ENCODE results near the gene SSNA1.

Gene SSNA1

GRCh38 chr9:137187386-137187785 is 1.1 kb upstream of the SSNA1 start:
- Histone ChIP-seq H3K4me3 (ENCODE audit: low read length) (peak overlapping the region; percentile 95; the same call in 1 of the 2 replicates), H3K27ac (ENCODE audit: low read length) (no peak overlapping the region), H3K4me1 (ENCODE audit: control insufficient read depth, insufficient read depth, low read length) (peaks cover 6% of the 10 kb centered on the region; the same call in 1 of the 2 replicates), H3K27me3 (ENCODE audit: control insufficient read depth, insufficient read depth, low read length) (no peaks in the 10 kb centered on the region), H3K9me3 (ENCODE audit: control insufficient read depth, insufficient read depth, low read length) (no peaks in the 10 kb centered on the region), H3K36me3 (ENCODE audit: control insufficient read depth, insufficient read depth, low read length) (peaks cover 22% of the 10 kb centered on the region)
- no peak for DNase-seq (ENCODE audit: low read depth, low spot score)
- no CpG with 5 or more reads among the region's 15 CpGs for WGBS (ENCODE audit: insufficient coverage, insufficient read length)

- H3K9me3 ChIP-seq (ENCODE audit: control insufficient read depth, insufficient read depth, low read length): no peaks in the 10 kb centered on the region
- no CpG with 5 or more reads among the region's 31 CpGs for WGBS (ENCODE audit: insufficient coverage, insufficient read length)
- no peak for DNase-seq (ENCODE audit: low read depth, low spot score)
- H3K4me1 ChIP-seq (ENCODE audit: control insufficient read depth, insufficient read depth, low read length): peaks cover 6% of the 10 kb centered on the region; the same call in 1 of the 2 replicates
- H3K36me3 ChIP-seq (ENCODE audit: control insufficient read depth, insufficient read depth, low read length): peaks cover 16% of the 10 kb centered on the region
- H3K27me3 ChIP-seq (ENCODE audit: control insufficient read depth, insufficient read depth, low read length): no peaks in the 10 kb centered on the region
- no peak overlapping the region for H3K27ac ChIP-seq (ENCODE audit: low read length)
- H3K4me3 ChIP-seq (ENCODE audit: low read length): peak overlapping the region; percentile 95
Measured at GRCh38 chr9:137188086-137188489, 388 bp upstream of the SSNA1 start.

- H3K27me3 ChIP-seq (ENCODE audit: control insufficient read depth, insufficient read depth, low read length): no peaks in the 10 kb centered on the region
- DNase-seq (ENCODE audit: low read depth, low spot score): no peak
- no peak overlapping the region for H3K27ac ChIP-seq (ENCODE audit: low read length)
- H3K9me3 ChIP-seq (ENCODE audit: control insufficient read depth, insufficient read depth, low read length): no peaks in the 10 kb centered on the region
- H3K4me1 ChIP-seq (ENCODE audit: control insufficient read depth, insufficient read depth, low read length): peaks cover 6% of the 10 kb centered on the region
- H3K36me3 ChIP-seq (ENCODE audit: control insufficient read depth, insufficient read depth, low read length): peaks cover 9% of the 10 kb centered on the region; the same call in 1 of the 2 replicates
- peak overlapping the region; percentile 95; the same call in 1 of the 2 replicates for H3K4me3 ChIP-seq (ENCODE audit: low read length)
- no CpG with 5 or more reads among the region's 23 CpGs for WGBS (ENCODE audit: insufficient coverage, insufficient read length)
Measured at GRCh38 chr9:137189297-137190295, 1.1 kb downstream of the SSNA1 start.

GRCh38 chr9:137190315-137190856 is 1.9 kb downstream of the SSNA1 start:
- no peak for DNase-seq (ENCODE audit: low read depth, low spot score)
- no peak overlapping the region for H3K4me3 ChIP-seq (ENCODE audit: low read length)
- H3K4me1 ChIP-seq (ENCODE audit: control insufficient read depth, insufficient read depth, low read length): peaks cover 7% of the 10 kb centered on the region
- no peak overlapping the region for H3K27ac ChIP-seq (ENCODE audit: low read length)
- H3K9me3 ChIP-seq (ENCODE audit: control insufficient read depth, insufficient read depth, low read length): no peaks in the 10 kb centered on the region
- H3K27me3 ChIP-seq (ENCODE audit: control insufficient read depth, insufficient read depth, low read length): no peaks in the 10 kb centered on the region
- H3K36me3 ChIP-seq (ENCODE audit: control insufficient read depth, insufficient read depth, low read length): 0 out of 2 replicates have a peak, but pooled peaks cover 3% of the 10 kb centered on the region
- no CpG with 5 or more reads among the region's 9 CpGs for WGBS (ENCODE audit: insufficient coverage, insufficient read length)

- H3K4me3 ChIP-seq (ENCODE audit: low read length): no peak overlapping the region
- H3K36me3 ChIP-seq (ENCODE audit: control insufficient read depth, insufficient read depth, low read length): 0 out of 2 replicates have a peak, but pooled peaks cover 3% of the 10 kb centered on the region
- H3K27ac ChIP-seq (ENCODE audit: low read length): no peak overlapping the region
- H3K27me3 ChIP-seq (ENCODE audit: control insufficient read depth, insufficient read depth, low read length): no peaks in the 10 kb centered on the region
- H3K4me1 ChIP-seq (ENCODE audit: control insufficient read depth, insufficient read depth, low read length): peaks cover 7% of the 10 kb centered on the region
- no CpG with 5 or more reads among the region's 3 CpGs for WGBS (ENCODE audit: insufficient coverage, insufficient read length)
- no peak for DNase-seq (ENCODE audit: low read depth, low spot score)
- H3K9me3 ChIP-seq (ENCODE audit: control insufficient read depth, insufficient read depth, low read length): no peaks in the 10 kb centered on the region
Measured at GRCh38 chr9:137191245-137191644, 2.8 kb downstream of the SSNA1 start.

- Histone ChIP-seq H3K9me3 (ENCODE audit: control insufficient read depth, insufficient read depth, low read length) (no peaks in the 10 kb centered on the region), H3K4me3 (ENCODE audit: low read length) (no peak overlapping the region), H3K27me3 (ENCODE audit: control insufficient read depth, insufficient read depth, low read length) (no peaks in the 10 kb centered on the region), H3K36me3 (ENCODE audit: control insufficient read depth, insufficient read depth, low read length) (peaks cover 5% of the 10 kb centered on the region; the same call in 1 of the 2 replicates), H3K27ac (ENCODE audit: low read length) (no peak overlapping the region), H3K4me1 (ENCODE audit: control insufficient read depth, insufficient read depth, low read length) (peaks cover 7% of the 10 kb centered on the region)
- WGBS (ENCODE audit: insufficient coverage, insufficient read length): no CpG with 5 or more reads among the region's 22 CpGs
- no peak for DNase-seq (ENCODE audit: low read depth, low spot score)
Measured at GRCh38 chr9:137191691-137192447, 3.4 kb downstream of the SSNA1 start.

- no peak for DNase-seq (ENCODE audit: low read depth, low spot score)
- no peaks in the 10 kb centered on the region for H3K27me3 ChIP-seq (ENCODE audit: control insufficient read depth, insufficient read depth, low read length)
- no peak overlapping the region for H3K4me3 ChIP-seq (ENCODE audit: low read length)
- no peak overlapping the region for H3K27ac ChIP-seq (ENCODE audit: low read length)
- H3K4me1 ChIP-seq (ENCODE audit: control insufficient read depth, insufficient read depth, low read length): peaks cover 7% of the 10 kb centered on the region
- H3K36me3 ChIP-seq (ENCODE audit: control insufficient read depth, insufficient read depth, low read length): peaks cover 5% of the 10 kb centered on the region; the same call in 1 of the 2 replicates
- no peaks in the 10 kb centered on the region for H3K9me3 ChIP-seq (ENCODE audit: control insufficient read depth, insufficient read depth, low read length)
- WGBS (ENCODE audit: insufficient coverage, insufficient read length): no CpG with 5 or more reads among the region's 10 CpGs
Measured at GRCh38 chr9:137192448-137192780, 3.9 kb downstream of the SSNA1 start.

- H3K27ac ChIP-seq (ENCODE audit: low read length): no peak overlapping the region
- H3K36me3 ChIP-seq (ENCODE audit: control insufficient read depth, insufficient read depth, low read length): peaks cover 5% of the 10 kb centered on the region; the same call in 1 of the 2 replicates
- DNase-seq (ENCODE audit: low read depth, low spot score): no peak
- no peak overlapping the region for H3K4me3 ChIP-seq (ENCODE audit: low read length)
- H3K4me1 ChIP-seq (ENCODE audit: control insufficient read depth, insufficient read depth, low read length): peaks cover 7% of the 10 kb centered on the region
- H3K9me3 ChIP-seq (ENCODE audit: control insufficient read depth, insufficient read depth, low read length): no peaks in the 10 kb centered on the region
- WGBS (ENCODE audit: insufficient coverage, insufficient read length): no CpG with 5 or more reads among the region's 2 CpGs
- no peaks in the 10 kb centered on the region for H3K27me3 ChIP-seq (ENCODE audit: control insufficient read depth, insufficient read depth, low read length)
Measured at GRCh38 chr9:137192859-137193258, 4.4 kb downstream of the SSNA1 start.

- WGBS (ENCODE audit: insufficient coverage, insufficient read length): no CpG with 5 or more reads among the region's 14 CpGs
- Histone ChIP-seq H3K27ac (ENCODE audit: low read length) (no peak overlapping the region), H3K4me3 (ENCODE audit: low read length) (no peak overlapping the region), H3K4me1 (ENCODE audit: control insufficient read depth, insufficient read depth, low read length) (peaks cover 10% of the 10 kb centered on the region), H3K36me3 (ENCODE audit: control insufficient read depth, insufficient read depth, low read length) (peaks cover 5% of the 10 kb centered on the region; the same call in 1 of the 2 replicates), H3K9me3 (ENCODE audit: control insufficient read depth, insufficient read depth, low read length) (no peaks in the 10 kb centered on the region), H3K27me3 (ENCODE audit: control insufficient read depth, insufficient read depth, low read length) (no peaks in the 10 kb centered on the region)
- DNase-seq (ENCODE audit: low read depth, low spot score): no peak
Measured at GRCh38 chr9:137193771-137194170, 5.3 kb downstream of the SSNA1 start.

- Histone ChIP-seq H3K4me3 (ENCODE audit: low read length) (no peak overlapping the region), H3K27ac (ENCODE audit: low read length) (no peak overlapping the region), H3K4me1 (ENCODE audit: control insufficient read depth, insufficient read depth, low read length) (peaks cover 13% of the 10 kb centered on the region), H3K36me3 (ENCODE audit: control insufficient read depth, insufficient read depth, low read length) (peaks cover 5% of the 10 kb centered on the region; the same call in 1 of the 2 replicates), H3K27me3 (ENCODE audit: control insufficient read depth, insufficient read depth, low read length) (no peaks in the 10 kb centered on the region), H3K9me3 (ENCODE audit: control insufficient read depth, insufficient read depth, low read length) (no peaks in the 10 kb centered on the region)
- no peak for DNase-seq (ENCODE audit: low read depth, low spot score)
- no CpG with 5 or more reads among the region's 16 CpGs for WGBS (ENCODE audit: insufficient coverage, insufficient read length)
Measured at GRCh38 chr9:137194388-137194787, 5.9 kb downstream of the SSNA1 start.

Measured in iPS DF 6.9 (cell line).